GM21515 (cell line): ENCODE data around the gene GUCA2A.
"Not testable (repeated sequence)": the region's sequence is repeated elsewhere in the genome, so short reads cannot be mapped to it uniquely, and the experiment has no call there.

Experiments
- ATAC-seq: cut with Tn5 transposase; IDR thresholded peaks from one replicate; pipeline ENCODE4 v1.9.1; 2021; ENCODE audit not compliant: unreplicated experiment

Gene GUCA2A, protein sequence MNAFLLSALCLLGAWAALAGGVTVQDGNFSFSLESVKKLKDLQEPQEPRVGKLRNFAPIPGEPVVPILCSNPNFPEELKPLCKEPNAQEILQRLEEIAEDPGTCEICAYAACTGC

DNA sequence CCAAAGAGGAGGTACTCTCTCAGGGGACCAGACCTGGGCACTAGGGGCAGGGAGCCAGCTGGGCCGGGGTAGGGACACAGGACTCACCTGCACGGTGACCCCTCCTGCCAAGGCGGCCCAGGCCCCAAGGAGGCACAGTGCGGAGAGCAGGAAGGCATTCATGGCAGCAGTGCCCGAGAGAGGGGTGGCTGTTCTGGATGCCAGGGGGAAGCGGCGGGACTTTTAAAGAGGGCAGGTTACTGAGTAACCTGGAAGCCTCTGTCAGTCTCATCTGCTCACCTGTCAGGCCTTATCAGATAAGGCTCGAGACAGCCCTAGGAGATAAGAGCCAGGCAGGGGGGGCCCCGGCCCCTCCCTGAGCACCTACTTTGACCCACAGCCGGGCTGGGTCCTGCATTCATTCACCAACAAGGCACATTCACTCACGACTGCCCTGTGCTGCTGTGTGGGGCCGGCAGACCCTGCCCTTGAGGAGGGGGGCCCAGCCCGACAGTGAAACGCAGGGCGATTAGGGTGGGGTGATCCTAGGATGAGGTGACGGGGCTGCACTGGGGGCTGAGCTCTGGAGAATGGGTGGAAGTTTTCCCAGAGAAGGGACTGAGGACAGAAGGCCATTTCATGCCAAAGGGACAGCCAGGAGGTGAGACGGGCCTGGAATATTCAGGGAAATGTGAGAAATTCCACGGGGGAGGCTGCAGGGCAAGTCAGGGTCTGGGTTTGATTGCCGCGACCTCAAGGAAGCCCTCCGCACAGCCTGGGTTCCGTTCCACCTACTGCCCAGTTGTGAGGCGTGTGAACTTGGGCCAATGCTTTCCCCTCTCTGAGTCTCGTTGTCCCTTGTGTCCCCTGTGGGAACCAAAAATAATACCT lies at the start of gene GUCA2A:
TSS of gene GUCA2A (minus strand) at position 195 of the 870 bp plus-strand sequence. CDS start at position 162, 33 bp downstream.
- no peak for ATAC-seq

DNA sequence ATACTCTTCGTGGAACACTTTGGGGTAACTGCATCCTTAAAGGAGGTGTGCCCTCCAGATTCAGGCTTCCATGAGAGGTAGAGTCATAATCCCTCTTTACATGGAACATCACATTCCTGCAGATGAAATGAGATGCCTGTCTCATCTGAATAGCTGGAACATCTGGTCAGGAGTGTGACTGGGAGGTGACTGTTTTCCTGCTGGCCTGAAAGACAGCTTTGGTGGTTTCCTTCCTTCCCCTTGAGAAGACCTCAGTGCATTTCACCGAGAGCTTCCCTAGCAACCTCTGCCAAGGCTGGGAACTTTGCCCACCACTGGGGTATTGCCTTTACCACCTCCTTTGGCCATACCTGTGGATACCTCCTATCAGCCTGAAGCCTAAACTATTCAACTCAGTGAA lies 46.7 kb upstream of the GUCA2A start:
- no peak for ATAC-seq

DNA sequence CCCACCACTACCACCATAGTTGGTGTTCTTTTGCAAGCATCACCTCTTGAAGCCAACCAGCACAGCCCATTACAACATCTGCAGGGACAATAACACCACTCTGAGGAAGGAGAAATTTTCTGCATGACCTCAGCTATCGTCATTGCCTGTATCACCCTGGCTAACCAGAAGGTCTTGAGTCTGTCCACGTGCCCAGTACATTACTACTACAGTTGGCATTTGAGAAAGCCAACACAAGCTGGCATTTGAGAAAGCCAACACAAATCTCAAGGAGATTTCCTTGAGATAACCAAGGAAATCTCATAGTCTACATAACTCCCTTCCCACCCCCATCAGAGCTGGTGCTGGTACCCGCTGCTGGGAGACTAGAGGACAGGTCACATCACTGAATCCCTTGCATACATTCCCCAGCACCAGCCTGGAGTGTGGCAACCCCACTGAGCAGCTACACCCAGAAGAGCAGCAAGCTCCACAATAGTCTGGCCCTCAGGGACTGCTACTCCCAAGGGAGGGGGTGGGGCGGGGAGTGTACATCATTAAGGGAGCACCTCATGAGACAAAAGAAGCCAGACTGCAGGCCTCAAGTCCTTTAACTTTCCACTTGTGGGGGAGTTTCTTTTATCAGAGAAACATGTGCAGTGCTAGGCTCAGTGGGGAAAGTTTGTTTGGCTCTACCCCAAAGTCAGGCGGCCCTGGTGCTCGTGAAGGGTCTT lies 46.0 kb upstream of the GUCA2A start:
- ATAC-seq: no peak

DNA sequence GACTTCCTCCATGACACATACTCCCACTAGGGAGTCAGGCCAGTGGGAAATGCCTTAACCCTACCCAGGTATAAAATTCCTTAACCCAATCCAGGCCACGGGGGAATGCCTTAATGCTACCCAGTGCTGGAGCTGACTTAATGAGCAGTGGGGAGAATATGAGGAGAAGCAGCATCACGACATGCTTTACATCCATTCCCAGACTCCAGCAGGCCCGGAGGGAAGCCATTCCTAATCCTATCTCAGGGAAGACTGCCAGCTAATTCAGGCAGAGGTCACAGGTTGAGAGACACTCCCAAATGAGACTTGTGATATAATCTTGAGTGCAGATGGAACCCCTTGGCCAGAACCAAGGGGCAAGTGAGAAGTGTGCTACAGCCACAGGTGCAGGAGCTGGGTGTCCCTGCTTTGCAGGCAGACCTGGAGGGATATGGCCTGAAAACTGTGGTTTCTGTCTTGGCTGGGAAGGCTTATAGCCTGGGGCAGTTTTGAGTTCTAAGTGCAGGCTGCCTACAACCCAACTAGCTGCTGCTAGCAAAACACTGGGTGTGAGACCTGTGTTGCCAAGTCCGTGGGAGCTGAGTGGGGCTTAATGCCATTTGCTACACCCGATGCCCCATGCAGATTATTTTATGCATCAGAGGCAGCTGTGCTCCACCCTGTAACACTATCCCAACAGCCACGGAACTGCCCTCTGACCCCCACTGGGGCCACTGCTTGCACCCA lies 45.1 kb upstream of the GUCA2A start:
- no peak for ATAC-seq

DNA sequence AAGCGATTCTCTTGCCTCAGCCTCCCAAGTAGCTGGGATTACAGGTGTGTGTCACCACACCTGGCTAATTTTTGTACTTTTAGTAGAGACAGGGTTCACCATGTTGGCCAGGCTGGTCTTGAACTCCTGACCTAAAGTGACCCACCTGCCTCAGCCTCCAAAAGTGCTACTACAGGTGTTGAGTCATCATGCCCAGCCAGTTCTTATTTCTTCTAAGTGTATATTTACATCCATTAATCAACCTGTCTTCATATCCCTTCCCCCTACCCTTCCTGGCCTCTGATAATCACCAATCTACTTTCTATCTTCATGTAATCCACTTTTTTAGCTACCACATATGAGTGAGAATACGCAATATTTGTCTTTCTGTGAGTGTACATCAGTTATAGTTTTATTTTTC lies 42.4 kb upstream of the GUCA2A start:
- not testable (repeated sequence) for ATAC-seq

DNA sequence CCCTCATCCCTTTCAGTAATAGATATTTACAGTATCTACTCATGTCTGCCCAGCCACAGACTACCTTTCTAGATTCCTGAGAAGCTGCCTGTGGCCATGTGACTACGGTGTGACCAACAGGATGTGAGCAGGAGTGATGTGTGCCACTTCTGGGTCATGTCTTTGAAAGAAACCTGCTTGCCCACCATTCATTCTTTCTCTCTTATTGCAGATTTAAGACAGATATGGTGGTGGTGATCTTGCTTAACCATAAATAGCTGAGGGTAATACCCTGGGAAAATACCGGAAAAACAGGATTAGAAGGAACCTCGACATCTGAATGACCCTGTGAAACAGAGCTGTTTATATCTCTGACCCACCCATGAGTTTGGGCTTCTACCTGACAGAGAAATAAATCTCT lies 41.6 kb upstream of the GUCA2A start:
- no peak for ATAC-seq

GRCh38 chr1:42201986-42202385 lies 37.4 kb upstream of the GUCA2A start:
- no peak for ATAC-seq

GRCh38 chr1:42198251-42198650 lies 33.7 kb upstream of the GUCA2A start:
- no peak for ATAC-seq

DNA sequence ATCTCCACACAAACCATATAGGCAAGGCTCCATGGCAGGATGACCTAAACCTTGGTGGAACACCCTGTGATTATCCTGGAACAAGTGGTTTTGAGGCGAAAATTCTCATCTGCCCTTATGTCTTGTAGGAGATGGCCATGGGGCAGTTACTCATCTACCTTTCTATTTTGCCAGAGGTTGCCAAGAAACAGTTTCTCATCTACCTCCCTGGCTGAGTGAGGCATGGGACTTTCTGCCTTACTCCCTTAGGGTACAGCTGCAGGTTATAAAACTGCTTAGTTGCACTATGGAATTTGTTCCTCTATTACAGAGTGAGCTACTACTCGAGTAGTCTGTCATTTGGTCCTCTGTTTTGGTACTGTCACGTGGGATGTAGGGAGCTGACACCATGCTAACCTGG lies 31.3 kb upstream of the GUCA2A start:
- ATAC-seq: no peak

DNA sequence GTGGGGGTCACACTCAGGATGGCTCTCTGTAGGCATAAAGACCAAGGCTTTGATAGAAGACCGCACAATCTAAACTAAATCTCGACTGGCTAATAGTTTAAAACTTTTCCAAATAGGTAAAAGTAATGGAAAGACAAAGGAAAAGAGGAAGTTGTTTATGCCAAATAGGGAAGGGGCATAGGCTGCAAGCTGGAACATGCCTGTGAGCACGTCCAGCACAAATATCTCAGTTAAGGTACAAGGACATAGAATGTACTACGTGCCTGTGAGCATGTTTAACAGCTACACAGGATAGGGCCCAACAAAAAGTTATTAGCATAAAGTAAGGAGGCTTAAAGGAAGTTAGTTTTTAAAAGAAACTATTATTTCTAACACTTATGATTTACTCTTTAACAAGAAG lies 27.6 kb upstream of the GUCA2A start:
- no peak for ATAC-seq

- no peak for ATAC-seq
These were observed 26.8 kb upstream of the GUCA2A start for GRCh38 chr1:42191319-42191718.

GRCh38 chr1:42189931-42190853 lies 25.6 kb upstream of the GUCA2A start:
- ATAC-seq: no peak

- ATAC-seq: no peak
These were observed 21.6 kb upstream of the GUCA2A start for GRCh38 chr1:42186152-42186551.

GRCh38 chr1:42184616-42185015 lies 20.1 kb upstream of the GUCA2A start:
- no peak for ATAC-seq

DNA sequence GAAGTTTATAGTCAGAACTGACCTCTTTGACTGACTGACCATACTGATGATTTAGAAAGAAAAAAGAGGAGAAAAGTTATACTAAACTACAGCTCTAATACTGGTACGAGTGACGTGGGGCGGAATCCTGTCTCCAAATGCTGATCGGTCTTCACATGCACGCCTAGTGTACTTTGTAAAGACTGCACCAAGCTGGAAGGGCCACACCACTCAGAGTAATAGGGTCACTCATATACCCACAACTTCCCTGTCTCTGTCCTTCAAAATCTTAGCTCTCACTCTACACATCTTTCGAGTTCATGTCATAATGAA lies 19.4 kb upstream of the GUCA2A start:
- no peak for ATAC-seq

DNA sequence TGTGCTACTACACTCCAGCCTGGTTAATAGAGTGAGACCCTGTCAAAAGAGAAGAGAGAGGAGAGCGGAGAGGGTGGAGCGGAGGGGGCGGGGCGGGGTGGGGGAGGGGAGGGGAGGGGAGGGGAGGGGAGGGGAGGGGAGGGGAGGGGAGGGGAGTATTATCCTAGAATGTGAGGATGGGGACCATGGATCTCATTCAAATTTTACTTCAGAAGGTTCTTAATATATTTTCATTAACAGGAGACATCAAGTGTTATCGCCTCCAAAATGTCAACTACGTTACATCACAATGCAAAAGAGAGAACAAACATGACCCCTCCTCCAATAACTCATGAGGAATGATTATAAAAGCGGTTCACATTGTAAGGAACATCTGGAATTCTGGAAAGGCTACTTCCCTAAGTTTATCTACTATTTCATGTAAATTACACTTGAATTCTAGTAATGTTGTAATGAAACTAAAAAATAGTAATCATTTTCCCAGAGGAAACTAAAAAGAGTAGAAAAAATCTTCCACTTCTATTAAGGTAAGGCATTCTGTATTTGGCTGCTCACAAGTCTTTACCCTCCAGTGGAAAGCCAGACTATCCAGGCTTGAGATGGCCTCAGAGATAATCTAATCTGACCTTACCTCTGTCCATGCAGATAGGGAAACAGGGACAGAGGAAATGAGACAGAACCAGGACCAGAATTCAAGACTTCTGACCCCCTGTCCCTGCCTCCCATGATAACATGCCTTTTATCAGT lies 18.8 kb upstream of the GUCA2A start:
- ATAC-seq: no peak

DNA sequence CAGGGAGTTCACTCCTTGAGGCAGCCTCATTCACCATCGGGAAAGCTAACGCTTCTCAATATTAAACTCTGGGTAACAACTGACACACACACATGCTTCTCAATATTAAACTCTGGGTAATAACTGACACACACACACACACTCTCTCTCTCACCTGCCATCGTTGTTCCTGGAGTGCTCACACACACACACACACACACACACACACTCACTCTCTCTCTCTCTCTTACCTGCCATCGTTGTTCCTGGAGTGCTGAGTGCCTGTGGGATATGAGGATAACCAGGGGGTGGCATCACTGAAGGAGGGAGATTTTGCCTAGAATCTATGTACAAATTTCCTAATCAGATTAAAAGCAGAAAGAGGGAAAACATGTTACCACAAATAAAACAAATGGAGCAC lies 17.1 kb upstream of the GUCA2A start:
- no peak for ATAC-seq

DNA sequence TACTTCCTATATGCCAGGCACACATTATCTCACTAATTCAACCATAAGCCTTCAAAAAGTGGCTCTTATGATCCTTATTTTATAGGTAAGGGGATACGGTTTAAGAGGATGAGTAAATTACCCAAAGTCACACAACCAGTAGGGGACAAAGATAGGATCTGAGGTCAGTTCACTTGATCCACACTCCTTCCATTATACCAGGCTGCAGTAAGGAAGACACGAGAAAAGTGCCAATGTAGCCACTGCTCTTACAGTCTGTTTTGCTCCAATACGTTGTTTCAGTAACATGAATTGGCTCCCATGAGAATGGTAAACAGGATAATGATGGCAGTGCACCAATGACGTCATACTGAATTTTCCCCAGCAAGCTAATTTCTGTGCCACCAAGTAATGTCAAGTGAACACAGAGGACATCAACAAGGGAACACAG lies 15.4 kb upstream of the GUCA2A start:
- no peak for ATAC-seq

DNA sequence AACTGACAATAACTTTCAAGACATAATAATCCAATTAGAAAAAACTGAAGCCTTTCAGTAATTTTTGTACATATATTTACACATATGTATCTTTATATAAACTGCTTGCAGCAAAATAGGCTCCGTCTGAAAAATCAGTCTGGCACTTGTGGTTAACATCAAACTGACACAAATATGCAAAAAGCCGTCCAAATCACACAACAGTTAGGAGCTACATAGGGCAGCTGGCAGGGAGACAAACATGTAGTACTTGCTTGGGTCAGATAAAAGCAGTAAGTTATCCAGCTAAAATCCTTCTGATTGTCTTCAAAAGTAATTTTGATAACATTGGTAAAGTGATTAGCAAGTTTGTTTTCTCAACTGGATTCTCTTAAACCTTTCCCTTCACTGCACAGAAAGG lies 14.7 kb upstream of the GUCA2A start:
- no peak for ATAC-seq

- ATAC-seq: no peak
These were observed 13.7 kb upstream of the GUCA2A start for GRCh38 chr1:42178249-42178648.
